HEK293 (cell line): Measurements from ENCODE around the gene DNAJC6.
A peak's percentile ranks its signal among the peaks of the same experiment; 100 is the strongest.

ENCODE experiments used
- CTCF ChIA-PET: fragments of 350-600 bp; formaldehyde crosslinking; extraction: SDS; loops from one replicate; lab custom pipeline; 2021; ENCODE audit warnings: antibody characterized with exemption; lab: Yijun Ruan, JAX
- POLR2A ChIA-PET: fragments of 300-600 bp; formaldehyde crosslinking; extraction: SDS; loops from one replicate; lab custom pipeline; 2020; ENCODE audit warnings: antibody characterized with exemption, inconsistent platforms; lab: Yijun Ruan, JAX
- H3K27ac ChIP-seq: fragments of 200-500 bp; sonication (Bioruptor generic); 2 replicates; pipeline ENCODE4 v1.5.1; 2014; ENCODE audit warnings: low read depth, low read length, control low read depth, inconsistent platforms; ENCODE audit errors: extremely low read depth
- H3K36me3 ChIP-seq, 2 experiments: fragments of 200-500 bp in 1 of 2; sonication (Bioruptor generic) in 1 of 2; 1 replicate in 1 of 2; 2 replicates in 1 of 2; pipeline ENCODE4 v1.5.1; 2014 to 2017; ENCODE audit warnings: inconsistent platforms in 2 of 2, low read length in 2 of 2; ENCODE audit not compliant: control insufficient read depth in 2 of 2, insufficient read depth in 1 of 2
- H3K4me1 ChIP-seq: fragments of 200-500 bp; sonication (Bioruptor generic); 2 replicates; pipeline ENCODE4 v1.5.1; 2014; ENCODE audit warnings: mild to moderate bottlenecking, low read length, inconsistent platforms; ENCODE audit not compliant: control insufficient read depth, insufficient read depth
- H3K4me3 ChIP-seq: 2 replicates; pipeline ENCODE4 v1.5.1; 2011; ENCODE audit warnings: low read depth, mild to moderate bottlenecking, control low read depth, low read length, moderate library complexity
- H3K9me3 ChIP-seq: fragments of 200-500 bp; sonication (Bioruptor generic); 2 replicates; pipeline ENCODE4 v1.5.1; 2014; ENCODE audit warnings: low read depth, low read length, inconsistent platforms; ENCODE audit not compliant: control insufficient read depth, insufficient read depth
- HOXA7 ChIP-seq: sonication (generic); formaldehyde crosslinking; IDR thresholded peaks from 2 replicates; pipeline ENCODE4 v1.8.1; 2022; ENCODE audit warnings: missing genetic modification reagents, borderline replicate concordance
- REPIN1 ChIP-seq: fragments of 450-650 bp; formaldehyde crosslinking; IDR thresholded peaks from 2 replicates; pipeline ENCODE4 v1.5.1; 2017; ENCODE audit warnings: missing biosample characterization, missing genetic modification characterization, low read depth
- ZBTB1 ChIP-seq: fragments of 450-650 bp; formaldehyde crosslinking; IDR thresholded peaks from 2 replicates; pipeline ENCODE4 v1.5.1; 2016; ENCODE audit warnings: missing biosample characterization, missing genetic modification characterization
- ZBTB17 ChIP-seq: fragments of 450-650 bp; formaldehyde crosslinking; IDR thresholded peaks from 2 replicates; pipeline ENCODE4 v1.5.1; 2016; ENCODE audit warnings: missing biosample characterization, missing genetic modification characterization
- ZNF114 ChIP-seq: fragments of 450-650 bp; formaldehyde crosslinking; IDR thresholded peaks from 2 replicates; pipeline ENCODE4 v1.5.0; 2017; ENCODE audit warnings: missing biosample characterization, missing genetic modification characterization
- ZNF274 ChIP-seq, 2 experiments: fragments of 200-500 bp in 1 of 2; fragments of 450-650 bp in 1 of 2; sonication (Bioruptor generic) in 1 of 2; formaldehyde crosslinking in 1 of 2; IDR thresholded peaks; 2 replicates each; pipeline versions ENCODE4 v1.5.1 to v1.6.1; 2014 to 2016; ENCODE audit warnings: borderline replicate concordance in 1 of 2, inconsistent platforms in 1 of 2, low read length in 1 of 2, missing biosample characterization in 1 of 2, missing genetic modification characterization in 1 of 2
- ZNF292 ChIP-seq: fragments of 450-650 bp; formaldehyde crosslinking; IDR thresholded peaks from 2 replicates; pipeline ENCODE4 v1.5.1; 2016; ENCODE audit warnings: low read depth, missing biosample characterization, missing genetic modification characterization, borderline replicate concordance
- ZNF366 ChIP-seq: fragments of 450-650 bp; formaldehyde crosslinking; conservative IDR thresholded peaks from 2 replicates; pipeline ENCODE4 v1.5.1; 2016; ENCODE audit warnings: missing biosample characterization, missing genetic modification characterization
- ZNF433 ChIP-seq: fragments of 450-650 bp; formaldehyde crosslinking; IDR thresholded peaks from 2 replicates; pipeline ENCODE4 v1.5.1; 2016; ENCODE audit warnings: missing biosample characterization, missing genetic modification characterization, low read depth
- ZNF473 ChIP-seq: fragments of 450-650 bp; formaldehyde crosslinking; IDR thresholded peaks from 2 replicates; pipeline ENCODE4 v1.5.1; 2017; ENCODE audit warnings: missing biosample characterization, missing genetic modification characterization
- ZNF596 ChIP-seq: fragments of 450-650 bp; IDR thresholded peaks from 2 replicates; pipeline ENCODE4 v1.5.0; 2018; ENCODE audit warnings: missing biosample characterization, mild to moderate bottlenecking, missing genetic modification characterization, moderate library complexity
- ZNF610 ChIP-seq: fragments of 450-650 bp; formaldehyde crosslinking; IDR thresholded peaks from 2 replicates; pipeline ENCODE4 v1.5.1; 2016; ENCODE audit warnings: missing biosample characterization, missing genetic modification characterization, borderline replicate concordance
- ZNF776 ChIP-seq: fragments of 450-650 bp; formaldehyde crosslinking; IDR thresholded peaks from 2 replicates; pipeline ENCODE4 v1.5.0; 2017; ENCODE audit warnings: missing biosample characterization, missing genetic modification characterization, borderline replicate concordance
- ZNF791 ChIP-seq: fragments of 450-650 bp; formaldehyde crosslinking; IDR thresholded peaks from 2 replicates; pipeline ENCODE4 v1.5.1; 2016; ENCODE audit warnings: missing biosample characterization, missing genetic modification characterization
- ZSCAN16 ChIP-seq: fragments of 450-650 bp; formaldehyde crosslinking; IDR thresholded peaks from 2 replicates; pipeline ENCODE4 v1.5.1; 2016; ENCODE audit warnings: missing biosample characterization, missing genetic modification characterization
- ZSCAN30 ChIP-seq: fragments of 450-650 bp; IDR thresholded peaks from 2 replicates; pipeline ENCODE4 v1.5.1; 2018; ENCODE audit warnings: missing biosample characterization, mild to moderate bottlenecking, missing genetic modification characterization, moderate library complexity
- TF ChIP-seq, protein P1 (sequence below): fragments of 450-650 bp; formaldehyde crosslinking; IDR thresholded peaks from 2 replicates; pipeline ENCODE4 v1.5.1; 2016; ENCODE audit warnings: missing biosample characterization, missing genetic modification characterization
- TF ChIP-seq, protein P2 (sequence below): fragments of 450-650 bp; formaldehyde crosslinking; IDR thresholded peaks from 2 replicates; pipeline ENCODE4 v1.5.1; 2016; ENCODE audit warnings: missing biosample characterization, missing genetic modification characterization
- TF ChIP-seq, protein P3 (sequence below): fragments of 450-650 bp; formaldehyde crosslinking; conservative IDR thresholded peaks from 2 replicates; pipeline ENCODE4 v1.5.1; 2016; ENCODE audit warnings: low read depth, missing biosample characterization, missing genetic modification characterization
- TF ChIP-seq, protein P4 (sequence below): fragments of 450-650 bp; formaldehyde crosslinking; IDR thresholded peaks from 2 replicates; pipeline ENCODE4 v1.5.1; 2016; ENCODE audit warnings: missing biosample characterization, missing genetic modification characterization

Gene DNAJC6

DNA sequence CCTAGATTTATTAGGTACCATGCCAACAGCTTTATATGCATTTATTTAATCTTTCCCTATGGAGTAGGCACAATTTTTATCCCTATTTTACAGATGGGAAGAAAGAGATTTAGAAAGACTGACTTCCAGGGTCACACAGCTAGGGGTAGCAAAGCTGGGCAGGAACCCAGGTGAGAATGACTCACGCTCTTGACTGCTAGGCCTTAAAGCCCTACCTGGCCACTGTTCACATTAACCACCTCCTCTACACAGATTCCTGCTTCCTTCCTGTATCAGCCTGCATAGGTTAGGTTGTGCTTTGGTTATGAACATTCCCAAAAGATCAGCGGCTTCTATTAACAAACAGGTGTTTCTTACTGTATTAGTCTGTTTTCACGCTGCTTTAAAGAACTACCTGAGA is 53.2 kb downstream of the DNAJC6 start (continued):
- TF ChIP-seq, protein P1, sequence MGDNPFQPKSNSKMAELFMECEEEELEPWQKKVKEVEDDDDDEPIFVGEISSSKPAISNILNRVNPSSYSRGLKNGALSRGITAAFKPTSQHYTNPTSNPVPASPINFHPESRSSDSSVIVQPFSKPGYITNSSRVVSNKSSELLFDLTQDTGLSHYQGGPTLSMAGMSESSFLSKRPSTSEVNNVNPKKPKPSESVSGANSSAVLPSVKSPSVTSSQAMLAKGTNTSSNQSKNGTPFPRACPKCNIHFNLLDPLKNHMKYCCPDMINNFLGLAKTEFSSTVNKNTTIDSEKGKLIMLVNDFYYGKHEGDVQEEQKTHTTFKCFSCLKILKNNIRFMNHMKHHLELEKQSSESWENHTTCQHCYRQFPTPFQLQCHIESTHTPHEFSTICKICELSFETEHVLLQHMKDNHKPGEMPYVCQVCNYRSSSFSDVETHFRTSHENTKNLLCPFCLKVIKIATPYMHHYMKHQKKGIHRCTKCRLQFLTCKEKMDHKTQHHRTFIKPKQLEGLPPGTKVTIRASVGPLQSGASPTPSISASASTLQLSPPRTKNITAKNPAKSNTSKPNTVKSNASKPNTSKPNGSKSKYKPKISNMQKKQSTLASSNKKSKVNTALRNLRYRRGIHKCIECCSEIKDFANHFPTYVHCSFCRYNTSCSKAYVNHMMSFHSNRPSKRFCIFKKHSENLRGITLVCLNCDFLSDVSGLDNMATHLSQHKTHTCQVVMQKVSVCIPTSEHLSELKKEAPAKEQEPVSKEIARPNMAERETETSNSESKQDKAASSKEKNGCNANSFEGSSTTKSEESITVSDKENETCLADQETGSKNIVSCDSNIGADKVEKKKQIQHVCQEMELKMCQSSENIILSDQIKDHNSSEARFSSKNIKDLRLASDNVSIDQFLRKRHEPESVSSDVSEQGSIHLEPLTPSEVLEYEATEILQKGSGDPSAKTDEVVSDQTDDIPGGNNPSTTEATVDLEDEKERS, result no peak
- TF ChIP-seq ZSCAN16 (tag by site-specific recombination), result no peak
- no peak for TF ChIP-seq ZSCAN30
- TF ChIP-seq ZNF610 (tag by site-specific recombination), result no peak
- TF ChIP-seq, protein P2, sequence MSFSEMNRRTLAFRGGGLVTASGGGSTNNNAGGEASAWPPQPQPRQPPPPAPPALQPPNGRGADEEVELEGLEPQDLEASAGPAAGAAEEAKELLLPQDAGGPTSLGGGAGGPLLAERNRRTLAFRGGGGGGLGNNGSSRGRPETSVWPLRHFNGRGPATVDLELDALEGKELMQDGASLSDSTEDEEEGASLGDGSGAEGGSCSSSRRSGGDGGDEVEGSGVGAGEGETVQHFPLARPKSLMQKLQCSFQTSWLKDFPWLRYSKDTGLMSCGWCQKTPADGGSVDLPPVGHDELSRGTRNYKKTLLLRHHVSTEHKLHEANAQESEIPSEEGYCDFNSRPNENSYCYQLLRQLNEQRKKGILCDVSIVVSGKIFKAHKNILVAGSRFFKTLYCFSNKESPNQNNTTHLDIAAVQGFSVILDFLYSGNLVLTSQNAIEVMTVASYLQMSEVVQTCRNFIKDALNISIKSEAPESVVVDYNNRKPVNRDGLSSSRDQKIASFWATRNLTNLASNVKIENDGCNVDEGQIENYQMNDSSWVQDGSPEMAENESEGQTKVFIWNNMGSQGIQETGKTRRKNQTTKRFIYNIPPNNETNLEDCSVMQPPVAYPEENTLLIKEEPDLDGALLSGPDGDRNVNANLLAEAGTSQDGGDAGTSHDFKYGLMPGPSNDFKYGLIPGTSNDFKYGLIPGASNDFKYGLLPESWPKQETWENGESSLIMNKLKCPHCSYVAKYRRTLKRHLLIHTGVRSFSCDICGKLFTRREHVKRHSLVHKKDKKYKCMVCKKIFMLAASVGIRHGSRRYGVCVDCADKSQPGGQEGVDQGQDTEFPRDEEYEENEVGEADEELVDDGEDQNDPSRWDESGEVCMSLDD (tag by site-specific recombination), result no peak
- TF ChIP-seq ZBTB17 (tag by site-specific recombination), result no peak
- TF ChIP-seq ZNF776 (tag by site-specific recombination), result no peak
- TF ChIP-seq, all 188 proteins: peak for 0

DNA sequence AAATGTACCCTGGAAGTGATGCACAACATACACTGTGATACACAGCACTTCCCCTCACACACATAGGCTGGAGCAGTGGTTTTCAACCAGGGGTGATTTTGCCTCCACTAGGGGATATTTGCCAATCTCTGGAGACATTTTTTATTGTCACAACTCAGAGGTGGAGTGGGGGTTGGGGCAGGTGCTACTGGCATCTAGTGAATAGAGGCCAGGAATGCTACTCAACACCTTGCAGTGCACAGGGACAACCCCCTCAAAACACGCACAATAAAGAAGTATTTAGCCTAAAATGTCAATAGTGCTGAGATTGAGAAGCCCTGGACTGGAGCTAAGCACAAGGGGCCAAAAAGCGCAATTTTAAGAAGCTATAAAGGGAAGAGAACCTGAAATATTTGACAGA is 54.1 kb downstream of the DNAJC6 start:
- H3K4me3 ChIP-seq, result no peak overlapping the region
- TF ChIP-seq ZNF596 (no peak), ZNF274 (IDR thresholded peaks at IDR 0.05; ENCODE audit: low read length) (no peak), ZNF274 (tag by site-specific recombination; IDR thresholded peaks at IDR 0.05; ENCODE audit: borderline replicate concordance) (no peak), ZNF776 (tag by site-specific recombination) (no peak), ZNF292 (tag by site-specific recombination) (no peak), HOXA7 (CRISPR knock-in tag) (no peak)
- H3K27ac ChIP-seq, result no peak overlapping the region
- ChIA-PET POLR2A (interaction anchor here (0.7 kb wide), 1 partner anchor 1911 kb away, joined by 3 read pairs; no protein-coding TSS in a partner anchor), CTCF (interaction anchor here (0.7 kb wide), 1 partner anchor 1541 kb away, joined by 3 read pairs; no protein-coding TSS in a partner anchor)
- H3K9me3 ChIP-seq, result no peaks in the 10 kb centered on the region
- peaks cover 0 to 4% of the 10 kb centered on the region in 2 experiments; a peak in 1 of 3 replicates for H3K36me3 ChIP-seq
- H3K4me1 ChIP-seq, result no peaks in the 10 kb centered on the region

DNA sequence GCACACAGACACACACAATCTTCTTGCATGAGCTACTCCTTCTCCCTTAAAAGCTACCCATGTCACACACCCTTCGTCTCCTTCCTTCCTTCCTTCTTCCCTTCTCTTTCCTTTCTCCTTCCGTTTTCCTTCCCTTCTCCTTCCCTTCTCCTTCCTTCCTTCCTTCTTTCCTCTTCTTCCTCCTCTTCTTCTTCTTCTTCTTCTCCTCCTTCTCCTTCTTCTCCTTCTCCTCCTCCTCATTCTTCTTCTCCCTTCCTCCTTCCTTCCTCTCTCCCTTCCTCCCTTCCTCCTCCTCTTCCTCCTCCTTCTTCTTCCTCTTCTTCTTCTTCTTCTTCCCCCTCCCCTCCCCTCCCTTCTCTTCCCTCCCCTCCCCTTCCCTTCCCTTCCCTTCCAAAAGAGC is 59.1 kb downstream of the DNAJC6 start:
- POLR2A ChIA-PET, result no interaction called here
- Histone ChIP-seq H3K9me3 (no peaks in the 10 kb centered on the region), H3K36me3 (peaks cover 0 to 4% of the 10 kb centered on the region in 2 experiments; a peak in 1 of 3 replicates), H3K4me1 (no peaks in the 10 kb centered on the region), H3K4me3 (no peak overlapping the region), H3K27ac (no peak overlapping the region)
- CTCF ChIA-PET, result no interaction called here
- TF ChIP-seq, protein P3, sequence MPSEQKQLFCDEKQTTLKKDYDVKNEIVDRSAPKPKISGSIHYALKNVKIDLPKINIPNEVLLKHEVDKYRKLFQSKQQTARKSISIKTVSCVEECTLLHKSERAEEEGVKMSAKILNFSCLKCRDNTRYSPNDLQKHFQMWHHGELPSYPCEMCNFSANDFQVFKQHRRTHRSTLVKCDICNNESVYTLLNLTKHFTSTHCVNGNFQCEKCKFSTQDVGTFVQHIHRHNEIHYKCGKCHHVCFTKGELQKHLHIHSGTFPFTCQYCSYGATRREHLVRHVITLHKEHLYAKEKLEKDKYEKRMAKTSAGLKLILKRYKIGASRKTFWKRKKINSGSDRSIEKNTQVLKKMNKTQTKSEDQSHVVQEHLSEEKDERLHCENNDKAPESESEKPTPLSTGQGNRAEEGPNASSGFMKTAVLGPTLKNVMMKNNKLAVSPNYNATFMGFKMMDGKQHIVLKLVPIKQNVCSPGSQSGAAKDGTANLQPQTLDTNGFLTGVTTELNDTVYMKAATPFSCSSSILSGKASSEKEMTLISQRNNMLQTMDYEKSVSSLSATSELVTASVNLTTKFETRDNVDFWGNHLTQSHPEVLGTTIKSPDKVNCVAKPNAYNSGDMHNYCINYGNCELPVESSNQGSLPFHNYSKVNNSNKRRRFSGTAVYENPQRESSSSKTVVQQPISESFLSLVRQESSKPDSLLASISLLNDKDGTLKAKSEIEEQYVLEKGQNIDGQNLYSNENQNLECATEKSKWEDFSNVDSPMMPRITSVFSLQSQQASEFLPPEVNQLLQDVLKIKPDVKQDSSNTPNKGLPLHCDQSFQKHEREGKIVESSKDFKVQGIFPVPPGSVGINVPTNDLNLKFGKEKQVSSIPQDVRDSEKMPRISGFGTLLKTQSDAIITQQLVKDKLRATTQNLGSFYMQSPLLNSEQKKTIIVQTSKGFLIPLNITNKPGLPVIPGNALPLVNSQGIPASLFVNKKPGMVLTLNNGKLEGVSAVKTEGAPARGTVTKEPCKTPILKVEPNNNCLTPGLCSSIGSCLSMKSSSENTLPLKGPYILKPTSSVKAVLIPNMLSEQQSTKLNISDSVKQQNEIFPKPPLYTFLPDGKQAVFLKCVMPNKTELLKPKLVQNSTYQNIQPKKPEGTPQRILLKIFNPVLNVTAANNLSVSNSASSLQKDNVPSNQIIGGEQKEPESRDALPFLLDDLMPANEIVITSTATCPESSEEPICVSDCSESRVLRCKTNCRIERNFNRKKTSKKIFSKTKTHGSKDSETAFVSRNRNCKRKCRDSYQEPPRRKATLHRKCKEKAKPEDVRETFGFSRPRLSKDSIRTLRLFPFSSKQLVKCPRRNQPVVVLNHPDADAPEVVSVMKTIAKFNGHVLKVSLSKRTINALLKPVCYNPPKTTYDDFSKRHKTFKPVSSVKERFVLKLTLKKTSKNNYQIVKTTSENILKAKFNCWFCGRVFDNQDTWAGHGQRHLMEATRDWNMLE (tag by site-specific recombination), result no peak
- TF ChIP-seq REPIN1 (tag by site-specific recombination) (no peak), ZNF433 (tag by site-specific recombination) (no peak), ZNF366 (tag by site-specific recombination) (peak; percentile 86), ZNF114 (tag by site-specific recombination) (no peak), ZNF791 (tag by site-specific recombination) (no peak; the same call in 1 of the 2 replicates), ZNF473 (0 out of 2 replicates have a peak, but pooled peaks have one; percentile 15), ZBTB1 (tag by site-specific recombination) (no peak)
- TF ChIP-seq, protein P4, sequence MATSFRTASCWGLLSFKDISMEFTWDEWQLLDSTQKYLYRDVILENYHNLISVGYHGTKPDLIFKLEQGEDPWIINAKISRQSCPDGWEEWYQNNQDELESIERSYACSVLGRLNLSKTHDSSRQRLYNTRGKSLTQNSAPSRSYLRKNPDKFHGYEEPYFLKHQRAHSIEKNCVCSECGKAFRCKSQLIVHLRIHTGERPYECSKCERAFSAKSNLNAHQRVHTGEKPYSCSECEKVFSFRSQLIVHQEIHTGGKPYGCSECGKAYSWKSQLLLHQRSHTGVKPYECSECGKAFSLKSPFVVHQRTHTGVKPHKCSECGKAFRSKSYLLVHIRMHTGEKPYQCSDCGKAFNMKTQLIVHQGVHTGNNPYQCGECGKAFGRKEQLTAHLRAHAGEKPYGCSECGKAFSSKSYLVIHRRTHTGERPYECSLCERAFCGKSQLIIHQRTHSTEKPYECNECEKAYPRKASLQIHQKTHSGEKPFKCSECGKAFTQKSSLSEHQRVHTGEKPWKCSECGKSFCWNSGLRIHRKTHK, result no peak
